Esophagus squamous epithelium (tissue), 5 donors: ENCODE results near the gene METTL1. TPM values are rescaled to one million over a fixed set of nuclear protein-coding genes. Genes with fewer than 3 reads are reported as not detected.
A peak's percentile ranks its signal among the peaks of the same experiment; 100 is the strongest.

ENCODE experiments used
- DNase-seq: peaks from one replicate; lab custom pipeline; 2025; lab: John Stamatoyannopoulos, UW
- H3K27ac ChIP-seq, 4 donors: fragments of 200-600 bp; sonication (generic); one replicate each; pipeline ENCODE4 v1.5.1; 2016 to 2019; ENCODE audit warnings: mild to moderate bottlenecking in 1 of 4
- H3K27me3 ChIP-seq, 4 donors: fragments of 200-600 bp; sonication (generic); 1 replicate in 3 of 4; 2 replicates in 1 of 4; pipeline versions ENCODE4 v1.5.1 to v1.6.0; 2017 to 2021; ENCODE audit warnings: antibody characterized with exemption in 1 of 4
- H3K36me3 ChIP-seq, 3 donors: fragments of 200-600 bp; sonication (generic); one replicate each; pipeline ENCODE4 v1.5.1; 2016 to 2019
- H3K4me1 ChIP-seq, 3 donors: fragments of 200-600 bp; sonication (generic); one replicate each; pipeline ENCODE4 v1.5.1; 2017 to 2019
- H3K4me3 ChIP-seq, 4 donors: fragments of 200-600 bp; sonication (generic); 1 replicate in 3 of 4; 2 replicates in 1 of 4; pipeline ENCODE4 v1.5.1; 2016 to 2019; ENCODE audit warnings: mild to moderate bottlenecking in 2 of 4, moderate library complexity in 1 of 4
- H3K9me3 ChIP-seq, 3 donors: fragments of 200-600 bp; sonication (generic); one replicate each; pipeline ENCODE4 v1.5.1; 2016 to 2019
- POLR2A ChIP-seq, 4 donors: fragments of 450-650 bp; IDR thresholded peaks; one replicate each; pipeline ENCODE4 v1.6.1; 2017; ENCODE audit warnings: antibody characterized with exemption in 4 of 4, mild to moderate bottlenecking in 4 of 4, moderate library complexity in 3 of 4
- WGBS, 2 donors: methylation state at CpG; one replicate each; pipeline ENCODE4 v1.1.5; 2018; 5-methylcytosine and 5-hydroxymethylcytosine counted together
- intact Hi-C: fragments of 100-400 bp; cut with DNase I; formaldehyde crosslinking; loops from one replicate; pipeline ENCODE4 v1.15.0; 2022
- total RNA-seq, 4 donors: library from RNA; depleted of rRNA; stranded (reverse); fragments of >200 nt; gene quantifications; one replicate each; pipeline ENCODE4 v1.1.0, GENCODE V29; 2016
- TF ChIP-seq, protein P1 (sequence below), 6 experiments: fragments of 450-650 bp in 4 of 6; fragments of 200-600 bp in 2 of 6; sonication (generic) in 2 of 6; IDR thresholded peaks; one replicate each; pipeline ENCODE4 v1.5.1; 2016 to 2019; ENCODE audit warnings: antibody characterized with exemption in 6 of 6, mild to moderate bottlenecking in 4 of 6, moderate library complexity in 4 of 6
- donor health status: DM: yes; HTN: yes; CAD: no.

The METTL1 gene
- total RNA-seq, 4 donors from 2014 or later, result 6.7 to 16.8 (median 11.8) TPM

DNA sequence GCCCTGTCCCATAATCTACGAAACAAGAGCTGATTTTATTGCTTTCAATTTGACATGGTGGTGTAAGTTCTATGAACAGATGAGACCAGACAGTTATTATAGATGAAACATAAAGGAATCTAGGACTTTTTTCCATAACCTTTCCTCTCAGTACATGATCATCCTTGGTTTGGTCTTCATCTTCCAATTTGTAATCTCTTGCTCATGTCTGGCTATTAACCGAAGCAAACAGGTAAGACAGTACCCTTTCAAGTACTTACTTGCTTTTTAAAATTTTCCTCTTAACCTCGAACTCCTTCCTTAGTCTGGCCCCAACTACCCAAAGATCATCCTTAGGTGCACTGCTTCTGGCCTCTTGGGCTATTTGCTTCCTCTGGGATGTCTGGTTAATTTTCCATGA is 25.9 kb downstream of the METTL1 start:
- TF ChIP-seq, protein P1, sequence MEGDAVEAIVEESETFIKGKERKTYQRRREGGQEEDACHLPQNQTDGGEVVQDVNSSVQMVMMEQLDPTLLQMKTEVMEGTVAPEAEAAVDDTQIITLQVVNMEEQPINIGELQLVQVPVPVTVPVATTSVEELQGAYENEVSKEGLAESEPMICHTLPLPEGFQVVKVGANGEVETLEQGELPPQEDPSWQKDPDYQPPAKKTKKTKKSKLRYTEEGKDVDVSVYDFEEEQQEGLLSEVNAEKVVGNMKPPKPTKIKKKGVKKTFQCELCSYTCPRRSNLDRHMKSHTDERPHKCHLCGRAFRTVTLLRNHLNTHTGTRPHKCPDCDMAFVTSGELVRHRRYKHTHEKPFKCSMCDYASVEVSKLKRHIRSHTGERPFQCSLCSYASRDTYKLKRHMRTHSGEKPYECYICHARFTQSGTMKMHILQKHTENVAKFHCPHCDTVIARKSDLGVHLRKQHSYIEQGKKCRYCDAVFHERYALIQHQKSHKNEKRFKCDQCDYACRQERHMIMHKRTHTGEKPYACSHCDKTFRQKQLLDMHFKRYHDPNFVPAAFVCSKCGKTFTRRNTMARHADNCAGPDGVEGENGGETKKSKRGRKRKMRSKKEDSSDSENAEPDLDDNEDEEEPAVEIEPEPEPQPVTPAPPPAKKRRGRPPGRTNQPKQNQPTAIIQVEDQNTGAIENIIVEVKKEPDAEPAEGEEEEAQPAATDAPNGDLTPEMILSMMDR (IDR thresholded peaks at IDR 0.05), result no peak
- no peak for TF ChIP-seq POLR2A (IDR thresholded peaks at IDR 0.05)
- H3K27ac ChIP-seq, result peak overlapping the region in 3 of 4 donors; percentile 96 to 99 (median 97)
- peak overlapping the region in 3 of 4 donors; percentile 76 to 91 (median 83) for H3K4me3 ChIP-seq
- peaks cover 5 to 40% (median 11%) of the 10 kb centered on the region in 3 donors for H3K4me1 ChIP-seq
- no peak for DNase-seq
- H3K27me3 ChIP-seq, result peaks cover 0 to 14% (median 0%) of the 10 kb centered on the region in 4 donors
- intact Hi-C loops, result no loop called here
- H3K9me3 ChIP-seq, result no peaks in the 10 kb centered on the region
- H3K36me3 ChIP-seq, result peaks cover 7 to 46% (median 18%) of the 10 kb centered on the region in 3 donors
- WGBS, 2 donors, result 58 to 59% methylated on average over 3 of the region's 3 CpGs

DNA sequence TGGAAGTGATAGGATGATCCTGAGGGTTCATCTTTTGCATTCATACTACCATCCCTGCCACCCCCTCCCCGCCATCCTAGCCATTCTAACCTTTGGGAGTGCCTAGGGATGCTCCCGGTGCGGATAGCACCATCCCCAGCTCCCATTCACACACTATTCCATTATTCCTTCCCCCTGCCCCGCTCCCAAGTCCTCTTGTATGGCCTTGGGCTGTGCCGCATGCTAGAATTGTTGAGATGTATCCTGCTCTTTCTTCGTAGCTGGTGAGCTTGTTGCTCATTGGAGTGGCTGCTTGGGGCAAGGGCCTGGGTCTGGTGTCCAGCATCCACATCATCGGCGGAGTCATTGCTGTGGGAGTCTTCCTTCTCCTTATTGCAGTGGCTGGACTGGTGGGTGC is 26.4 kb downstream of the METTL1 start:
- Histone ChIP-seq H3K36me3 (peaks cover 7 to 43% (median 18%) of the 10 kb centered on the region in 3 donors), H3K9me3 (no peaks in the 10 kb centered on the region), H3K27me3 (peaks cover 0 to 19% (median 0%) of the 10 kb centered on the region in 4 donors), H3K27ac (peak overlapping the region; percentile 94 to 99 (median 96)), H3K4me1 (peaks cover 0 to 35% (median 8%) of the 10 kb centered on the region in 3 donors), H3K4me3 (peak overlapping the region; percentile 75 to 91 (median 80))
- whole genome bisulfite sequencing, 2 donors, result 41 to 64% methylated on average over 8 of the region's 8 CpGs
- TF ChIP-seq, protein P1 (IDR thresholded peaks at IDR 0.05), result no peak
- TF ChIP-seq POLR2A (IDR thresholded peaks at IDR 0.05), result no peak
- intact Hi-C loops, result no loop called here
- DNase-seq, result no peak

DNA sequence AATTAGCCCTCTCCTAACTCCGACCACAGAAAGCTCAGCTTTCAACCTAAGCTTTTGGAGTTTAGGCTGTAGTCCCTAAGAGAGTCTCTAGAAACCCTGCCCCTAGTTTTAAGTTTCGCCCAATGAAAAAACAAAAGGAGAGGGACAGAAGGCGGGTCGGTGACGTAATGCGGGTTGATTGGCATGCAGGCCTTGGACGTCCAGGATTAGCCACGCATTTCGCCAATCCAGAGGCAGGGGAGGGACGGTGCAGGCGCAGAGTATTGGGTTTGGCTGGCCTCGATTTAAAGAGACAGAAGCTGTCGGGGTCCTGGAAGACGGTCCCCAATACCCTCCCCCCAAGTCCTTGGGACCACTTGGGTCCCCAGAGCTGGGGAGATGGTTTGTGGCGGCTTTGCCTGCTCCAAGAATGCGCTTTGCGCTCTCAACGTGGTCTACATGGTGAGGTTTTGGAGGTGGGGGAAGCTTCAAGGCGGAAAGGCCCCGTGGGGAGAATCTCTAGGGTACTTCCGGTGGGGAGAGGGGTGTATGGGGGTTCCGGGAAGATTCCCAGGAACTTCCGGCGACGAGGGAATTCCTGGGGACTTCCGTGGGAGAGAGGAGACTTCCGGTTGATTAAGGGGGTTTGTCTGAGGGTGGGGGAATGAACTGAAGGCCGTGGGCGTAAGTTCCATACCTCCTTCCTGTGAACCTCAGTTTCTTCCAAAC is 27.0 kb downstream of the METTL1 start, which contains the start of gene TSPAN31:
TSPAN31 (plus strand) TSS at position 263 of the 708 bp plus-strand sequence; CDS start at position 379, 116 bp downstream.
- peak within 1 kb of the TSS; percentile 75 to 91 (median 80) for H3K4me3 ChIP-seq
- TF ChIP-seq, protein P1 (IDR thresholded peaks at IDR 0.05), result peak in 3 of 6 experiments; percentile 12 to 33 (median 19)
- peak in 2 of 4 donors; percentile 65 to 76 for TF ChIP-seq POLR2A (IDR thresholded peaks at IDR 0.05)
- H3K36me3 ChIP-seq, result peaks cover 7 to 37% (median 18%) of the 10 kb centered on the region in 3 donors
- H3K27ac ChIP-seq, result peak within 1 kb of the TSS; percentile 94 to 99 (median 96)
- WGBS, 2 donors, result 1 to 2% methylated on average over 19 to 21 of the region's 29 CpGs
- peaks cover 0 to 24% (median under 1%) of the 10 kb centered on the region in 4 donors for H3K27me3 ChIP-seq
- intact Hi-C loops, result no loop called here
- H3K9me3 ChIP-seq, result no peaks in the 10 kb centered on the region
- peaks cover 0 to 32% (median 8%) of the 10 kb centered on the region in 3 donors for H3K4me1 ChIP-seq
- DNase-seq, result peak; percentile 81

DNA sequence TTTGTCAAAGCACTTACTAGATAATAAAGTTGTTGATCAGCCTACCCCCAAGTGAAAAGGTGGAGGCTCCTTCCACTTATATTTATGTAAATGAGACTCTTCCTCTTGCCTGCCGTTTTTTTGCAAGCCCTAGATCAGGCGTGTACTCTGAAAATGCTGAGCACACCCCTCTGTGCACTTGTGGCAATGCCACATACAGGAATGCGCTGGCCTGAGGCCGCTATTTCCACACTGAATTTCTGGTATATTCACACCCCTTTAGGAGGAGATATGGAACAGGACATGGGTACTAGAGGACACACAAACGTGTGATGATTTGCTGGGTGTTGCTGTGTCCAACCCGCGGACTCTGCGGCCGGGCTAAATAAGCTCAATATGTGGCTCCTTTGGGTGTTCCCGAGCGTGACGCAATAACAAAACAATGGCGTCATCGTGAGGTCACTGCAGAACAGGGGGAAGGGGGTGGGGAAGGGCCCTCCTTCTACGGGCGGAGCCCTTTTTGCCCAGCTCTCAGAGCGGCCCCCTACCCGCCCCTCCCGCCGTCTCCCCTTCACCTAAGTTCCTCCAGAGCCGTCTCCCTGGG is 27.6 kb downstream of the METTL1 start:
- no peak for TF ChIP-seq POLR2A (IDR thresholded peaks at IDR 0.05)
- 6 to 7% methylated on average over 3 to 18 of the region's 21 CpGs for WGBS, 2 donors
- intact Hi-C loops, result no loop called here
- Histone ChIP-seq H3K27ac (peak overlapping the region; percentile 94 to 99 (median 96)), H3K4me3 (peak overlapping the region; percentile 75 to 91 (median 80)), H3K9me3 (no peaks in the 10 kb centered on the region), H3K27me3 (peaks cover 0 to 31% (median 3%) of the 10 kb centered on the region in 4 donors), H3K4me1 (peaks cover under 1 to 32% (median 8%) of the 10 kb centered on the region in 3 donors), H3K36me3 (peaks cover 7 to 31% (median 18%) of the 10 kb centered on the region in 3 donors)
- peak; percentile 48 for DNase-seq

DNA sequence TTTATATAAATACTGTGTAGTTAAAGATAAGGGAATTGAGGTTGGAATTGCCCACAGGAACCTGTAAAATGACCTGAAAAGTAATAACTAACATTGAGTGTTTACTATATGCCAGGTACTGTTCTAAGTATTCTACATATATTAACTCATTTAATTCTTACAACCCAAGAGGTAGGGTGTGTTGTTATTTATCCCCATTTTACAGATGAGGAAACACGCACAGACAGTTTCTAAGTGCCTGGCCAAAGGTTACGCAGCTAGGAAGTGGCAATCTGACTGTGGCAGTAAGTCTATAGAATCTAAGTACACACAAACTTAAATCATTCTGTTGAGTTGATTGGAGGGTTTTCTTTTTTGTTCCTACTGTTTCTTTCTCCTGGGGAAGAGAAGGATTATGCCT is 28.1 kb downstream of the METTL1 start:
- H3K27ac ChIP-seq, result peak overlapping the region in 2 of 4 donors; percentile 96 to 99
- 65 to 79% methylated on average over 2 of the region's 2 CpGs for WGBS, 2 donors
- TF ChIP-seq POLR2A (IDR thresholded peaks at IDR 0.05), result no peak
- TF ChIP-seq, protein P1 (IDR thresholded peaks at IDR 0.05), result no peak
- intact Hi-C loops, result no loop called here
- no peak overlapping the region for H3K4me3 ChIP-seq
- H3K36me3 ChIP-seq, result peaks cover 2 to 26% (median 15%) of the 10 kb centered on the region in 3 donors
- H3K4me1 ChIP-seq, result peaks cover 5 to 36% (median 10%) of the 10 kb centered on the region in 3 donors
- no peak for DNase-seq
- H3K27me3 ChIP-seq, result peaks cover under 1 to 36% (median 8%) of the 10 kb centered on the region in 4 donors
- no peaks in the 10 kb centered on the region for H3K9me3 ChIP-seq
